Epithelial cell of proximal tubule (primary cell): ENCODE measurements around the gene ZDHHC18. TPM values are rescaled to one million over a fixed set of nuclear protein-coding genes. Genes with fewer than 3 reads are reported as not detected.

Source experiments
- DNase-seq: peaks from one replicate; pipeline ENCODE4 v3.0.0-alpha.2; 2011; ENCODE audit warnings: low read depth
- H3K4me3 ChIP-seq: 2 replicates; pipeline ENCODE4 v1.5.1; 2011; ENCODE audit warnings: low read depth, mild to moderate bottlenecking, low read length
- CTCF ChIP-seq: conservative IDR thresholded peaks from 2 replicates; pipeline ENCODE4 v1.5.1; 2012; ENCODE audit warnings: low read depth, mild to moderate bottlenecking, low read length
- total RNA-seq: library from RNA; depleted of rRNA; stranded (reverse); fragments of >200 nt; gene quantifications from 2 replicates; pipeline ENCODE4 v1.2.3, GENCODE V29; 2015

The ZDHHC18 gene
- 34.2 and 53.3 TPM in 2 replicates for total RNA-seq

- TF ChIP-seq CTCF: peak; percentile 39
- H3K4me3 ChIP-seq: peak within 1 kb of the TSS; percentile 69
- DNase-seq: no peak
These were observed at the start of gene ZDHHC18 for GRCh38 chr1:26826261-26827105. Gene ZDHHC18 (plus strand): TSS chr1:26826688. CDS start chr1:26826805, 117 bp downstream.

DNA sequence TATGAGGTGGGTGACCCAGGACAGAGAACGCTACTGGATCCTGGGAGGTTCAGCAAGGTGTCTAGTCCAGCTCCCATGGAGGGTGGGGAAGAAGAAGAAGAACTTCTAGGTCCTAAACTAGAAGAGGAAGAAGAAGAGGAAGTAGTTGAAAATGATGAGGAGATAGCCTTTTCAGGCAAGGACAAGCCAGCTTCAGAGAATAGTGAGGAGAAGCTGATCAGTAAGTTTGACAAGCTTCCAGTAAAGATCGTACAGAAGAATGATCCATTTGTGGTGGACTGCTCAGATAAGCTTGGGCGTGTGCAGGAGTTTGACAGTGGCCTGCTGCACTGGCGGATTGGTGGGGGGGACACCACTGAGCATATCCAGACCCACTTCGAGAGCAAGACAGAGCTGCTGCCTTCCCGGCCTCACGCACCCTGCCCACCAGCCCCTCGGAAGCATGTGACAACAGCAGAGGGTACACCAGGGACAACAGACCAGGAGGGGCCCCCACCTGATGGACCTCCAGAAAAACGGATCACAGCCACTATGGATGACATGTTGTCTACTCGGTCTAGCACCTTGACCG is 47.3 kb upstream of the ZDHHC18 start:
- TF ChIP-seq CTCF: no peak
- no peak overlapping the region for H3K4me3 ChIP-seq
- no peak for DNase-seq

DNA sequence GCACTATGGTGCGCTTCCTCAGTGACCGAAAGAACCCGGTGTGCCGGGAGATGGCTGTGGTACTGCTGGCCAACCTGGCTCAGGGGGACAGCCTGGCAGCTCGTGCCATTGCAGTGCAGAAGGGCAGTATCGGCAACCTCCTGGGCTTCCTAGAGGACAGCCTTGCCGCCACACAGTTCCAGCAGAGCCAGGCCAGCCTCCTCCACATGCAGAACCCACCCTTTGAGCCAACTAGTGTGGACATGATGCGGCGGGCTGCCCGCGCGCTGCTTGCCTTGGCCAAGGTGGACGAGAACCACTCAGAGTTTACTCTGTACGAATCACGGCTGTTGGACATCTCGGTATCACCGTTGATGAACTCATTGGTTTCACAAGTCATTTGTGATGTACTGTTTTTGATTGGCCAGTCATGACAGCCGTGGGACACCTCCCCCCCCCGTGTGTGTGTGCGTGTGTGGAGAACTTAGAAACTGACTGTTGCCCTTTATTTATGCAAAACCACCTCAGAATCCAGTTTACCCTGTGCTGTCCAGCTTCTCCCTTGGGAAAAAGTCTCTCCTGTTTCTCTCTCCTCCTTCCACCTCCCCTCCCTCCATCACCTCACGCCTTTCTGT is 46.0 kb upstream of the ZDHHC18 start:
- DNase-seq: no peak
- TF ChIP-seq CTCF: no peak
- no peak overlapping the region for H3K4me3 ChIP-seq

GRCh38 chr1:26781206-26781825 is 45.2 kb upstream of the ZDHHC18 start:
- H3K4me3 ChIP-seq: no peak overlapping the region
- TF ChIP-seq CTCF: no peak
- no peak for DNase-seq

DNA sequence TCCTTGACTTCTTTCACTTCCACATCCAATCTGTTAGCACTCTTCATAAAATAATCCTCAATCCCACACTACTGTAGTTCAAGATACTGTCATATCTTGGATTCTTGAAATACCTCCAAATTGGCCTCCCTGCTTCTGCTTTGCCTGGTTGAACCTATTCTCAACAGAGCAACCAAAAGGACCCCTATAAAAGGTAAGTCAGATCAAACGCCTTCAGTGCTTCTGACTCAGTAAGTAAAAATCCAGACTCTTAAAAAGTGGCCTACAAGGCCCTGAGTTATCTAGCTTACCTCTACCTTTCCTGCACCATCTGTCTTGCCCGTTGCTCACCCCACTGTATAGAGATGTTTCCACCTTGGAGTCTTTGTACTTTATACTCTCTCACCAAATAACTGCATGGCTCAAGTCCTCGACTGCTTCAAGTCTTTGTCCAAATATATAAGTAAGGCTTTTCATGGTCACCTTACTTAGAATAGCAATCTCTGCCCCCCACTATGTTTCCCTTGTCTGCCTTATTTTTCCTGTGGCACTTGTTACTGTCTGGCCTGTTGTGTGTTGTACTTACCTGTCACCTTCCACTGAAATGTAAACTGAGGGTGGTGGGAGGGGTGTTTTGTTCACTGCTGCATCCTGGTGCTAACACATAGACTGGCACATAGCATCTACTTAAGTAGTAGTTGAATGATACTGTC is 43.8 kb upstream of the ZDHHC18 start:
- H3K4me3 ChIP-seq: no peak overlapping the region
- TF ChIP-seq CTCF: no peak
- DNase-seq: no peak

- no peak for TF ChIP-seq CTCF
- no peak for DNase-seq
- H3K4me3 ChIP-seq: no peak overlapping the region
These were observed 42.9 kb upstream of the ZDHHC18 start for GRCh38 chr1:26783646-26784022.
